H1 (cell line): ENCODE results near the gene NETO1. TPM values are rescaled to one million over a fixed set of nuclear protein-coding genes. Genes with fewer than 3 reads are reported as not detected.

Experiments
- CTCF ChIA-PET: fragments of 300-600 bp; sonication (Branson Sonifier 250); formaldehyde crosslinking; loops from one replicate; lab custom pipeline; 2021; ENCODE audit not compliant: partially characterized antibody; lab: Charles Lee
- POLR2A ChIA-PET: fragments of 300-600 bp; sonication (Branson Sonifier 250); formaldehyde crosslinking; loops from one replicate; lab custom pipeline; 2021; ENCODE audit warnings: inconsistent platforms; ENCODE audit not compliant: partially characterized antibody; lab: Charles Lee
- DNase-seq, 2 experiments: peaks; one replicate each; pipeline versions ENCODE4 v3.0.0 to v3.0.0-alpha.2; 2010 to 2022; ENCODE audit warnings: low spot score in 2 of 2, low read depth in 1 of 2, mixed read lengths in 1 of 2
- FAIRE-seq: peaks from 2 replicates; lab custom pipeline; 2011; peaks lifted over from hg19 to GRCh38; lab: Jason Lieb, UNC
- H2AFZ ChIP-seq: 2 replicates; pipeline ENCODE4 v1.8.1; 2012; ENCODE audit warnings: low read length, inconsistent platforms
- H2AK5ac ChIP-seq: 2 replicates; pipeline ENCODE4 v1.6.1; 2013; ENCODE audit warnings: low read depth, low read length
- H2BK120ac ChIP-seq: replicated peaks from 2 replicates; pipeline ENCODE3; 2013; ENCODE audit warnings: low read depth, low read length, inconsistent platforms
- H2BK12ac ChIP-seq: 2 replicates; pipeline ENCODE4 v1.6.1; 2013; ENCODE audit warnings: low read depth, low read length
- H2BK15ac ChIP-seq: 2 replicates; pipeline ENCODE4 v1.6.1; 2013; ENCODE audit warnings: low read length
- H2BK20ac ChIP-seq: 2 replicates; pipeline ENCODE4 v1.6.1; 2013; ENCODE audit warnings: low read length
- H2BK5ac ChIP-seq: 2 replicates; pipeline ENCODE4 v1.6.1; 2013; ENCODE audit warnings: low read depth, low read length
- H3K14ac ChIP-seq: 2 replicates; pipeline ENCODE4 v1.6.1; 2013; ENCODE audit warnings: inconsistent platforms; ENCODE audit not compliant: insufficient read length
- H3K18ac ChIP-seq: 2 replicates; pipeline ENCODE4 v1.6.1; 2013; ENCODE audit warnings: low read length; ENCODE audit errors: extremely low read depth
- H3K23ac ChIP-seq: 2 replicates; pipeline ENCODE4 v1.6.1; 2013; ENCODE audit warnings: inconsistent platforms; ENCODE audit not compliant: insufficient read length
- H3K23me2 ChIP-seq: 2 replicates; pipeline ENCODE4 v1.6.1; 2013; ENCODE audit warnings: low read depth, low read length
- H3K27ac ChIP-seq: 2 replicates; pipeline ENCODE4 v1.6.1; 2011; ENCODE audit warnings: low read depth, low read length, inconsistent platforms
- H3K27me3 ChIP-seq, 4 experiments: replicated peaks in 1 of 4; 1 replicate in 1 of 4; 2 replicates in 3 of 4; pipeline versions ENCODE4 v1.6.1 to v1.8.1; 2011 to 2013; ENCODE audit warnings: low read length in 3 of 4, mild to moderate bottlenecking in 3 of 4, inconsistent platforms in 2 of 4, mixed read lengths in 2 of 4, moderate library complexity in 1 of 4; ENCODE audit not compliant: control insufficient read depth in 3 of 4, insufficient read depth in 3 of 4; ENCODE audit errors: extremely low read depth in 1 of 4
- H3K36me3 ChIP-seq, 4 experiments: 2 replicates each; pipeline versions ENCODE4 v1.6.1 to v1.8.1; 2011 to 2013; ENCODE audit warnings: mild to moderate bottlenecking in 4 of 4, low read length in 3 of 4, moderate library complexity in 2 of 4, control low read depth in 1 of 4, inconsistent platforms in 1 of 4; ENCODE audit not compliant: insufficient read depth in 4 of 4, control insufficient read depth in 2 of 4
- H3K4ac ChIP-seq: replicated peaks from 2 replicates; pipeline ENCODE3; 2013; ENCODE audit warnings: low read length, low read depth, mixed read lengths, inconsistent platforms; ENCODE audit not compliant: insufficient read length
- H3K4me1 ChIP-seq, 4 experiments: replicated peaks in 1 of 4; 1 replicate in 1 of 4; 2 replicates in 3 of 4; pipeline versions ENCODE4 v1.6.1 to v1.8.1; 2011 to 2013; ENCODE audit warnings: low read length in 3 of 4, inconsistent platforms in 2 of 4, mixed read lengths in 1 of 4; ENCODE audit not compliant: insufficient read depth in 4 of 4, control insufficient read depth in 3 of 4
- H3K4me2 ChIP-seq, 2 experiments: 2 replicates each; pipeline versions ENCODE4 v1.6.1 to v1.8.1; 2011 to 2013; ENCODE audit warnings: low read depth in 2 of 2, low read length in 2 of 2, control low read depth in 1 of 2, inconsistent platforms in 1 of 2, mild to moderate bottlenecking in 1 of 2; ENCODE audit not compliant: insufficient read depth in 1 of 2
- H3K4me3 ChIP-seq, 4 experiments: fragments of 200-600, 300-600 bp in 1 of 4; sonication (generic), shearing (Covaris generic), sonication (Bioruptor Twin) in 1 of 4; 2 replicates each; pipeline versions ENCODE4 v1.5.1 to v1.8.1; 2011 to 2016; ENCODE audit warnings: low read length in 4 of 4, low read depth in 3 of 4, control low read depth in 2 of 4, inconsistent platforms in 2 of 4, mild to moderate bottlenecking in 2 of 4, mixed read lengths in 1 of 4, moderate library complexity in 1 of 4; ENCODE audit not compliant: insufficient read depth in 2 of 4; ENCODE audit errors: extremely low read depth in 1 of 4
- H3K56ac ChIP-seq: replicated peaks from 2 replicates; pipeline ENCODE3; 2013; ENCODE audit warnings: low read depth, mild to moderate bottlenecking, mixed read lengths, low read length, inconsistent platforms; ENCODE audit not compliant: insufficient read length
- H3K79me1 ChIP-seq: 2 replicates; pipeline ENCODE4 v1.6.1; 2013; ENCODE audit warnings: low read depth, low read length, control low read depth
- H3K79me2 ChIP-seq, 2 experiments: 2 replicates each; pipeline versions ENCODE4 v1.6.1 to v1.8.1; 2012 to 2013; ENCODE audit warnings: low read length in 2 of 2, mild to moderate bottlenecking in 2 of 2, inconsistent platforms in 1 of 2; ENCODE audit not compliant: insufficient read depth in 2 of 2, control insufficient read depth in 1 of 2
- H3K9ac ChIP-seq, 4 experiments: replicated peaks in 1 of 4; 1 replicate in 1 of 4; 2 replicates in 3 of 4; pipeline versions ENCODE4 v1.6.1 to v1.8.1; 2011 to 2013; ENCODE audit warnings: low read depth in 3 of 4, low read length in 3 of 4, control low read depth in 2 of 4, mild to moderate bottlenecking in 2 of 4, moderate library complexity in 2 of 4, inconsistent platforms in 1 of 4; ENCODE audit errors: extremely low read depth in 1 of 4
- H3K9me3 ChIP-seq, 2 experiments: 2 replicates each; pipeline versions ENCODE4 v1.6.1 to v1.8.1; 2012 to 2013; ENCODE audit warnings: mild to moderate bottlenecking in 2 of 2, moderate library complexity in 2 of 2, control low read depth in 1 of 2, inconsistent platforms in 1 of 2, low read depth in 1 of 2, low read length in 1 of 2, mixed read lengths in 1 of 2; ENCODE audit not compliant: insufficient read depth in 2 of 2
- H4K20me1 ChIP-seq, 2 experiments: replicated peaks in 1 of 2; 2 replicates each; pipeline versions ENCODE3 to v1.8.1; 2011 to 2013; ENCODE audit warnings: inconsistent platforms in 2 of 2, low read length in 2 of 2, mild to moderate bottlenecking in 1 of 2; ENCODE audit not compliant: insufficient read depth in 2 of 2, control insufficient read depth in 1 of 2
- H4K5ac ChIP-seq: 2 replicates; pipeline ENCODE4 v1.6.1; 2013; ENCODE audit warnings: low read length, low read depth, mixed read lengths, inconsistent platforms; ENCODE audit not compliant: insufficient read length
- H4K8ac ChIP-seq: 2 replicates; pipeline ENCODE4 v1.8.0; 2013; ENCODE audit warnings: mild to moderate bottlenecking, moderate library complexity, low read length, inconsistent platforms; ENCODE audit not compliant: insufficient read depth; ENCODE audit errors: extremely low read depth
- H4K91ac ChIP-seq: replicated peaks from 2 replicates; pipeline ENCODE3; 2013; ENCODE audit warnings: low read length, mixed read lengths, inconsistent platforms; ENCODE audit not compliant: insufficient read length
- ATF3 ChIP-seq: IDR thresholded peaks from 2 replicates; pipeline ENCODE4 v1.6.1; 2011; ENCODE audit warnings: low read depth, mild to moderate bottlenecking, low read length; ENCODE audit not compliant: insufficient read depth
- CHD2 ChIP-seq: IDR thresholded peaks from 2 replicates; pipeline ENCODE4 v1.6.1; 2012; ENCODE audit warnings: low read length, improper control_type of control experiment
- CTBP2 ChIP-seq: IDR thresholded peaks from 2 replicates; pipeline ENCODE4 v1.7.0; 2011; ENCODE audit warnings: borderline replicate concordance, mild to moderate bottlenecking, moderate library complexity, mixed read lengths, low read length; ENCODE audit not compliant: insufficient read depth, insufficient read length
- KDM1A ChIP-seq: fragments of 200-600, 300-600 bp; sonication (generic); IDR thresholded peaks from 2 replicates; pipeline ENCODE4 v1.7.1; 2016; ENCODE audit warnings: mild to moderate bottlenecking, low read length, borderline replicate concordance
- KDM5A ChIP-seq: fragments of 200-600 bp; IDR thresholded peaks from 2 replicates; pipeline ENCODE4 v1.7.1; 2012; ENCODE audit warnings: mild to moderate bottlenecking, low read length, inconsistent platforms, mixed read lengths
- POU5F1 ChIP-seq: IDR thresholded peaks from 2 replicates; pipeline ENCODE4 v1.6.1; 2011; ENCODE audit warnings: low read depth, mild to moderate bottlenecking, low read length, moderate library complexity
- RNF2 ChIP-seq: fragments of 200-900, 300-1000 bp; sonication (generic); IDR thresholded peaks from 2 replicates; pipeline ENCODE4 v1.7.1; 2016; ENCODE audit warnings: borderline replicate concordance, low read depth, mild to moderate bottlenecking, antibody characterized with exemption, low read length; ENCODE audit not compliant: poor library complexity, severe bottlenecking; ENCODE audit errors: missing control alignments
- SAP30 ChIP-seq: fragments of 300-600 bp; sonication (generic); IDR thresholded peaks from 2 replicates; pipeline ENCODE4 v1.7.1; 2012; ENCODE audit warnings: low read length, moderate library complexity, mild to moderate bottlenecking, inconsistent platforms; ENCODE audit not compliant: insufficient read depth, insufficient replicate concordance
- SIRT6 ChIP-seq: IDR thresholded peaks from one replicate; pipeline ENCODE4 v1.7.1; 2012; ENCODE audit warnings: low read length, inconsistent platforms
- SP2 ChIP-seq: IDR thresholded peaks from 2 replicates; pipeline ENCODE4 v1.6.1; 2012; ENCODE audit warnings: mild to moderate bottlenecking, low read length, inconsistent platforms
- SP4 ChIP-seq: IDR thresholded peaks from 2 replicates; pipeline ENCODE4 v1.6.1; 2012; ENCODE audit warnings: low read length, inconsistent platforms
- TEAD4 ChIP-seq: IDR thresholded peaks from 2 replicates; pipeline ENCODE4 v1.6.1; 2012; ENCODE audit warnings: low read depth, low read length, inconsistent platforms, mixed read lengths
- WGBS, 2 experiments: shearing (Covaris generic) in 1 of 2; methylation state at CpG; one replicate each; pipeline versions ENCODE4 v1.1.6 to v1.1.7; 2013 to 2015; ENCODE audit warnings: low lambda C conversion rate in 2 of 2, mixed read lengths in 2 of 2, inconsistent platforms in 1 of 2, low coverage in 1 of 2, missing lambda C conversion rate in 1 of 2; ENCODE audit not compliant: insufficient replicate concordance in 2 of 2, insufficient coverage in 1 of 2, insufficient read length in 1 of 2; ENCODE audit errors: extremely low coverage in 1 of 2, missing lambda C conversion rate in 1 of 2; 5-methylcytosine and 5-hydroxymethylcytosine counted together
- polyA plus RNA-seq, 7 experiments: library from polyadenylated mRNA; depleted of rRNA in 3 of 7; stranded (reverse) in 5 of 7; unstranded in 2 of 7; fragments of >200 nt in 5 of 7; fragments of 200-250 nt in 2 of 7; gene quantifications; 1 replicate in 5 of 7; 2 replicates in 1 of 7; 4 replicates in 1 of 7; pipeline versions ENCODE4 v1.2.1 to v1.2.3, GENCODE V29; 2011 to 2013; ENCODE audit warnings: missing spikeins in 2 of 7, mixed read lengths in 2 of 7
- total RNA-seq: library from RNA; stranded (reverse); fragmentation: NEBNext Ultra II Directional; extraction: Animal tissue kit (Norgen Biotek cat#: 25700); gene quantifications from 2 replicates; pipeline ENCODE4 v1.2.1, GENCODE V29; 2021
- TF ChIP-seq, protein P1 (sequence below): IDR thresholded peaks from 2 replicates; pipeline ENCODE4 v1.6.1; 2012; ENCODE audit warnings: inconsistent platforms

NETO1 gene
- total and polyA plus RNA-seq, 2 of the 8 experiments (the other 6 are each of a cell fraction or from before 2014, with no cell fraction given): 3.0 to 19.3 TPM

GRCh38 chr18:72692595-72692994 lies 175.2 kb downstream of the NETO1 start:
- Histone ChIP-seq H4K91ac (peak overlapping the region; percentile 75), H2BK15ac (no peak overlapping the region), H3K79me1 (no peaks in the 10 kb centered on the region), H3K9ac (peak overlapping the region in 1 of 4 experiments; percentile 24; a peak in 1 of 7 replicates), H4K8ac (no peak overlapping the region), H3K9me3 (no peaks in the 10 kb centered on the region), H4K5ac (peak overlapping the region; percentile 78), H3K4me3 (peak overlapping the region in 1 of 4 experiments; percentile 37; a peak in 1 of 8 replicates), H4K20me1 (no peaks in the 10 kb centered on the region), H2AK5ac (peak overlapping the region; percentile 44; the same call in 1 of the 2 replicates), H3K36me3 (no peaks in the 10 kb centered on the region), H2BK20ac (peak overlapping the region; percentile 63; the same call in 1 of the 2 replicates), H2BK120ac (peak overlapping the region; percentile 96), H2BK5ac (peak overlapping the region; percentile 96; the same call in 1 of the 2 replicates), H3K4me1 (peaks cover 4 to 8% (median 5%) of the 10 kb centered on the region in 4 experiments), H3K4ac (peak overlapping the region; percentile 12), H3K27me3 (no peaks in the 10 kb centered on the region), H3K4me2 (peak overlapping the region; percentile 45 to 52), H3K79me2 (no peaks in the 10 kb centered on the region), H3K56ac (peak overlapping the region; percentile 14), H2AFZ (peak overlapping the region; percentile 68), H3K23ac (no peak overlapping the region), H3K18ac (peak overlapping the region; percentile 85), H3K23me2 (no peaks in the 10 kb centered on the region), H2BK12ac (peak overlapping the region; percentile 70), H3K27ac (peak overlapping the region; percentile 21; the same call in 1 of the 2 replicates), H3K14ac (no peak overlapping the region)
- CTCF ChIA-PET: interaction anchor here (0.6 to 0.9 kb wide), 2 partner anchors 71 to 148 kb away, joined by 3 read pairs; no protein-coding TSS in a partner anchor
- DNase-seq (no peak), FAIRE-seq (no peak)
- POLR2A ChIA-PET: no interaction called here
- 47% methylated on average over 5 of the region's 8 CpGs; no CpG with 5 or more reads in 1 of the 2 experiments for WGBS, 2 experiments
- TF ChIP-seq SP2 (no peak), KDM5A (no peak), SAP30 (no peak), CHD2 (no peak), POU5F1 (no peak), SP4 (no peak), SIRT6 (no peak), KDM1A (no peak), TEAD4 (no peak), ATF3 (no peak), CTBP2 (no peak), RNF2 (no peak)
- TF ChIP-seq, protein P1, sequence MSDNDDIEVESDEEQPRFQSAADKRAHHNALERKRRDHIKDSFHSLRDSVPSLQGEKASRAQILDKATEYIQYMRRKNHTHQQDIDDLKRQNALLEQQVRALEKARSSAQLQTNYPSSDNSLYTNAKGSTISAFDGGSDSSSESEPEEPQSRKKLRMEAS: no peak
